Mesothelial cell of epicardium (in vitro differentiated cells): Measurements from ENCODE around the gene SYNDIG1. TPM values are rescaled to one million over a fixed set of nuclear protein-coding genes. Genes with fewer than 3 reads are reported as not detected.

Experiments
- DNase-seq, 2 experiments: peaks; one replicate each; pipeline ENCODE4 v3.0.0; 2021; ENCODE audit warnings: low spot score in 2 of 2; ENCODE audit not compliant: unreplicated experiment in 2 of 2
- H3K27ac Mint-ChIP-seq: 2 replicates; pipeline ENCODE4 v1.8.0; 2021; ENCODE audit warnings: mixed read lengths
- H3K27me3 Mint-ChIP-seq: 2 replicates; pipeline ENCODE4 v1.8.0; 2021; ENCODE audit warnings: low read depth, mixed read lengths
- H3K36me3 Mint-ChIP-seq: 2 replicates; pipeline ENCODE4 v1.8.0; 2021; ENCODE audit warnings: mixed read lengths
- H3K4me1 Mint-ChIP-seq: 2 replicates; pipeline ENCODE4 v1.8.0; 2021; ENCODE audit warnings: mixed read lengths
- H3K4me3 Mint-ChIP-seq: 2 replicates; pipeline ENCODE4 v1.8.0; 2021; ENCODE audit warnings: mild to moderate bottlenecking, moderate library complexity, mixed read lengths
- H3K9me3 Mint-ChIP-seq: 2 replicates; pipeline ENCODE4 v1.8.0; 2021; ENCODE audit warnings: mixed read lengths
- total RNA-seq: library from RNA; stranded (reverse); gene quantifications from 3 replicates; pipeline ENCODE4 v1.2.1, GENCODE V29; 2021
- TF ChIP-seq, protein P1 (sequence below): fragments of 200-600 bp; sonication (generic); IDR thresholded peaks from one replicate; pipeline ENCODE4 v1.5.0; 2021; ENCODE audit warnings: antibody characterized with exemption; ENCODE audit not compliant: unreplicated experiment

The SYNDIG1 gene
- total RNA-seq, 1 donor from 2014 or later = 0.80 TPM

GRCh38 chr20:24674921-24675605 is 205.6 kb downstream of the SYNDIG1 start:
- no peak overlapping the region for H3K27ac Mint-ChIP-seq
- H3K4me3 Mint-ChIP-seq = no peak overlapping the region
- H3K36me3 Mint-ChIP-seq = no peaks in the 10 kb centered on the region
- no peak for DNase-seq
- H3K27me3 Mint-ChIP-seq = no peaks in the 10 kb centered on the region
- H3K9me3 Mint-ChIP-seq = no peaks in the 10 kb centered on the region
- TF ChIP-seq, protein P1, sequence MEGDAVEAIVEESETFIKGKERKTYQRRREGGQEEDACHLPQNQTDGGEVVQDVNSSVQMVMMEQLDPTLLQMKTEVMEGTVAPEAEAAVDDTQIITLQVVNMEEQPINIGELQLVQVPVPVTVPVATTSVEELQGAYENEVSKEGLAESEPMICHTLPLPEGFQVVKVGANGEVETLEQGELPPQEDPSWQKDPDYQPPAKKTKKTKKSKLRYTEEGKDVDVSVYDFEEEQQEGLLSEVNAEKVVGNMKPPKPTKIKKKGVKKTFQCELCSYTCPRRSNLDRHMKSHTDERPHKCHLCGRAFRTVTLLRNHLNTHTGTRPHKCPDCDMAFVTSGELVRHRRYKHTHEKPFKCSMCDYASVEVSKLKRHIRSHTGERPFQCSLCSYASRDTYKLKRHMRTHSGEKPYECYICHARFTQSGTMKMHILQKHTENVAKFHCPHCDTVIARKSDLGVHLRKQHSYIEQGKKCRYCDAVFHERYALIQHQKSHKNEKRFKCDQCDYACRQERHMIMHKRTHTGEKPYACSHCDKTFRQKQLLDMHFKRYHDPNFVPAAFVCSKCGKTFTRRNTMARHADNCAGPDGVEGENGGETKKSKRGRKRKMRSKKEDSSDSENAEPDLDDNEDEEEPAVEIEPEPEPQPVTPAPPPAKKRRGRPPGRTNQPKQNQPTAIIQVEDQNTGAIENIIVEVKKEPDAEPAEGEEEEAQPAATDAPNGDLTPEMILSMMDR = no peak
- no peaks in the 10 kb centered on the region for H3K4me1 Mint-ChIP-seq

GRCh38 chr20:24675651-24676352 is 206.4 kb downstream of the SYNDIG1 start:
- Mint-ChIP-seq H3K4me1 (no peaks in the 10 kb centered on the region), H3K4me3 (no peak overlapping the region), H3K27ac (no peak overlapping the region), H3K36me3 (no peaks in the 10 kb centered on the region), H3K27me3 (no peaks in the 10 kb centered on the region), H3K9me3 (no peaks in the 10 kb centered on the region)
- TF ChIP-seq, protein P1 = no peak
- no peak for DNase-seq

DNA sequence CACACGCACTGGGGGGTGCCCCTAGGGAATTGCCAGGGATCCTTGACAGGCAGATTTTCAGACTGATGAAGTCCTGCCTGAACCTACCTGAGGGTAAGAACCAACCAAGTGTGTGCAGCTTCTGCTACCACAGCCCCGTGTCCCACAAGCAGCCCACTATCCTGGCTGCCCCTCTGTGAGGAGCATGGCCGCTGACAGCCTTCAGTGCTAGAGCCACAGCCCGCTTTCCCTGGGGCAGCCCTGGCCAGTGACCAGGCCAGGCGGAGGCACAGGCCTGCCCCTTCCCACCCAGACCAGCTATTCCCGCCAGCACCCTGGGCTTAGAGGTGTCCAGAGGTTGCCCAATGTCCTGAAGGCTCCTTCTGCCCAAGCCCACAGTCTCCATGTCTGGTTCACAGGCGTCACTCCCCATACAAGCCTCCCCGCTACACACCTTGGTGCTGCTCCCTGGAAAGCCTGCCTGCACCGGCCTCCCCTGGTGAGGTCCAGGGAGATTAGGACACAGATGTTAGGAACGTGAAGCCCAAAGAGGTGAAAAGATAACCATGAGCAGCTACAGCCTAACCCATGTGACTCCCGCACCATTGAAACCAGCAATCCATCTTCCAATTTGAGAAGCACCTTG is 207.0 kb downstream of the SYNDIG1 start:
- Mint-ChIP-seq H3K4me1 (no peaks in the 10 kb centered on the region), H3K4me3 (no peak overlapping the region), H3K27me3 (no peaks in the 10 kb centered on the region), H3K36me3 (no peaks in the 10 kb centered on the region), H3K27ac (no peak overlapping the region), H3K9me3 (no peaks in the 10 kb centered on the region)
- no peak for DNase-seq
- TF ChIP-seq, protein P1 = no peak

DNA sequence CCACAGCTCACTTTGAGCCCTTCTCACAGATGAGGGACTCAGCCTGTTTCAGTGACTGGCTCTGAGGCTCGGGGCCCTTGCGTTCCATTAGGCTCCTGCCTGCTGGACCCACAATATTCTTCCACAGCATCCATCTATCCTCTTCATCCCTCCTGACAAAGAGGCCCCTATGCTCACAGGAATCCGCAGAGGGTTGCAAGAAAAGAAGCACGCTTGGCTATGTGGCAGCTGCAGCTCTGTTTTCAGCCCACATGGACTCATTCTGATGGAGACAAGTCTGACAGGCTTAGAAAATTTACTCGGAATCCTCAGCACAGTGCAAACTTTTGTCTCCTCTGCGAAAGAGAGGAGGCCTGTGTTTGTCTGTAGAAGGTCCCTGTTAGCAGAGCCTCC is 207.5 kb downstream of the SYNDIG1 start:
- no peaks in the 10 kb centered on the region for H3K4me1 Mint-ChIP-seq
- H3K9me3 Mint-ChIP-seq = no peaks in the 10 kb centered on the region
- DNase-seq = no peak
- no peak overlapping the region for H3K27ac Mint-ChIP-seq
- no peak overlapping the region for H3K4me3 Mint-ChIP-seq
- no peaks in the 10 kb centered on the region for H3K36me3 Mint-ChIP-seq
- TF ChIP-seq, protein P1 = no peak
- no peaks in the 10 kb centered on the region for H3K27me3 Mint-ChIP-seq

GRCh38 chr20:24677626-24678315 is 208.3 kb downstream of the SYNDIG1 start:
- H3K4me3 Mint-ChIP-seq = no peak overlapping the region

More at GRCh38 chr20:24677626-24678315, 208.3 kb downstream of the SYNDIG1 start:
- H3K9me3 Mint-ChIP-seq = no peaks in the 10 kb centered on the region
- TF ChIP-seq, protein P1 = no peak
- H3K4me1 Mint-ChIP-seq = no peaks in the 10 kb centered on the region
- no peak overlapping the region for H3K27ac Mint-ChIP-seq
- H3K27me3 Mint-ChIP-seq = no peaks in the 10 kb centered on the region
- DNase-seq = no peak
- H3K36me3 Mint-ChIP-seq = no peaks in the 10 kb centered on the region
